ENCODE measurements around the gene PLEKHM2.
A peak's percentile ranks its signal among the peaks of the same experiment; 100 is the strongest.

The PLEKHM2 gene

DNA sequence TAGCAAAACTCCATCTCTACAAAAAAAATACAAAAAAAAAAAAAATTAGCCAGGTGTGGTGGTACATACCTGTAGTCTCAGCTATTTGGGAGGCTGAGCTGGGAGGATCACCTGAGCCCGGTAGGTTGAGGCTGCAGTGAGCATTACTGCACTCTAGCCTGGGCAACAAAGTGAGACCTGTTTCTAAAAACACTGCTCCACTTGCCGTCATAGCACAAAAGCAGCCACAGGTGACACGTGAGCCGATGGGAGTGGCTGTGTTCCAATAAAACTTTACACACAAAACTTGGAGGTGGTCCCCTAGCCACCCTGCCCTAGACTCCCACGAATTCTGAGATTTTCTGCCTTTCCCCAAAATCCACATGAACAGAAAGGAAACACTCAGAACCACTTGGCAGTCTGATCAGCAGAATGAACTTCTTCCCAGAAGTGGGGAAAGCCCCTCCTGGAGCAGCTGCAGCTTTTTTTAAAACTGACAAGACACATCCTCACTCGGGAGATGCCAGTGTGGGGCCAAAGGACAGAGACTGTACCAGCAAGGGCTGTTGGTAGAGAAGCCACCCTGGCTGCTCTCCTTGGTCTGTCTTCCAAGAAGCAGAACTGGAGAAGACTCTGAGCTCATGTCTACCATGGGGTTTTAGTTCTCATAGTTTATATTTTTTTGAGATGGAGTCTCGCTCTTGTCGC, 23.3 kb downstream of the PLEKHM2 start:
- H3K4me3 ChIP-seq (ENCODE audit: low read length), result no peak overlapping the region
- DNase-seq (ENCODE audit: low read depth), result no peak
- TF ChIP-seq, protein P1, sequence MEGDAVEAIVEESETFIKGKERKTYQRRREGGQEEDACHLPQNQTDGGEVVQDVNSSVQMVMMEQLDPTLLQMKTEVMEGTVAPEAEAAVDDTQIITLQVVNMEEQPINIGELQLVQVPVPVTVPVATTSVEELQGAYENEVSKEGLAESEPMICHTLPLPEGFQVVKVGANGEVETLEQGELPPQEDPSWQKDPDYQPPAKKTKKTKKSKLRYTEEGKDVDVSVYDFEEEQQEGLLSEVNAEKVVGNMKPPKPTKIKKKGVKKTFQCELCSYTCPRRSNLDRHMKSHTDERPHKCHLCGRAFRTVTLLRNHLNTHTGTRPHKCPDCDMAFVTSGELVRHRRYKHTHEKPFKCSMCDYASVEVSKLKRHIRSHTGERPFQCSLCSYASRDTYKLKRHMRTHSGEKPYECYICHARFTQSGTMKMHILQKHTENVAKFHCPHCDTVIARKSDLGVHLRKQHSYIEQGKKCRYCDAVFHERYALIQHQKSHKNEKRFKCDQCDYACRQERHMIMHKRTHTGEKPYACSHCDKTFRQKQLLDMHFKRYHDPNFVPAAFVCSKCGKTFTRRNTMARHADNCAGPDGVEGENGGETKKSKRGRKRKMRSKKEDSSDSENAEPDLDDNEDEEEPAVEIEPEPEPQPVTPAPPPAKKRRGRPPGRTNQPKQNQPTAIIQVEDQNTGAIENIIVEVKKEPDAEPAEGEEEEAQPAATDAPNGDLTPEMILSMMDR (conservative IDR thresholded peaks at IDR 0.05; ENCODE audit: low read length), result no peak

DNA sequence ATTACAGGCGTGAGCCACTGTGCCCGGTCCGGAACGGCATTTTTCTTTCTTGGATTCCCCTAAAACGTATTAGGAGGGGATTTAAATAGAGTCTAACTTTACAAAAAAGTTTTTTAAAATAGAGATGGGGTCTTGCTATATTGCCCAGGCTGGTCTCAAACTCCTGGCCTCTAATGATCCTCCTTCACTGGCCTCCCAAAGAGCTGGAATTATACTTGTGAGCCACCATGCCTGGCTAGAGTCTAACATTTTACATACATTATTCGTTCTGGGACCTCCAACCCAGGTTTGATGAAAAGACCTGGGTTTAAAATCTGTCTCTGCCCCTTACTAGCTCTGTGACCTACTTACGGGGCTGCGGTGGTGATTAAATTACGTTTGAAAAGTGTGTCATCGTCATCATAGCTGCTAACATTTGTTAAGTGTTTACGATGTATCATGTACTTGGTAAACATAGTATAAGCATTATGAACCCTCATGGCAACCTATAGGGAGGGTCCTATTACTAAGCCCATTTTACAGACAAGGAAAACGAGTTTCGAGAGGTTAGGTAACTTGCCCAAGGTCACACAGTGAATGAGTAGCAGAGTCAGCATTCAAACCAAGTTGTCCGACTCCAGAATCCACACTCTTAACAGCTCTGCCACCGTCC, 24.5 kb downstream of the PLEKHM2 start:
- TF ChIP-seq, protein P1 (conservative IDR thresholded peaks at IDR 0.05; ENCODE audit: low read length), result no peak
- DNase-seq (ENCODE audit: low read depth), result no peak
- no peak overlapping the region for H3K4me3 ChIP-seq (ENCODE audit: low read length)

DNA sequence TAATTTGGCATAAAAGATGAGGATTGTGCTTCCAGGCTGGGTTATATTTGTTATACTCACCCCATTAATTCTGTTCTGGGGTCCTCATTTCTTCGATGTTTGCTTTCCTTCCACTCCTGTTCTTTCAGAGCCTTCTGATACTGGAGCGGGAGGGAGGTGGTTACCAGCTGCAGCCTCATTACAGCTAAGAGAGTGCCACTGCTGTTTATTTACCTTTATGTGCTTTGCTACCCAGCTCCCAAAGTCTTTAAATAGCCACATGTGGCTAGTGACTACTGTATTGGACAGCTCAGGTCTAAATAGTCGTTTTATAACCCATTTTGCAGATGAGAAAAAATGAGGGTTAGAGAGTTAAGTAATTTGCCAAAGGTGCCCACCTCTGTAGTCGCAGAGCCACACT, 25.1 kb downstream of the PLEKHM2 start:
- TF ChIP-seq, protein P1 (conservative IDR thresholded peaks at IDR 0.05; ENCODE audit: low read length), result no peak
- no peak overlapping the region for H3K4me3 ChIP-seq (ENCODE audit: low read length)
- DNase-seq (ENCODE audit: low read depth), result no peak

DNA sequence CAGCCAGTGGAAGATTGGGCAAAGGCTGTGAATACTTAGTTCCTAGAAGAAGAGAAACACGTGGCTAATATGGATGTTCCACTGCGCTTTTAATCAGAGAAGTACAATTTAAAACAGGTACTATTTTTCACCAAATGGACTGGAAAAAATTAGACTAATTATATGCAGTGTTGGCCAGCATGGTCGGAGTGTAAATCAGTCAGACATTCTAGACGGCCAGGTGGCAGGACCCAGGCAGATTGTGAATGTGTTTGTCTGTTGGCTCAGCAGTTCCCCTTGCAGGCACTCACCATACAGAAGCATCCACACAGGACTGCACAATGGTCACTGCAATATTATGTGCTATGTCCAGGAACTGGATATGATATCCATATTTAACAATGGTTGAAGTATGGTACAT, 28.0 kb downstream of the PLEKHM2 start:
- no peak overlapping the region for H3K4me3 ChIP-seq (ENCODE audit: low read length)
- DNase-seq (ENCODE audit: low read depth), result no peak
- TF ChIP-seq, protein P1 (conservative IDR thresholded peaks at IDR 0.05; ENCODE audit: low read length), result no peak

DNA sequence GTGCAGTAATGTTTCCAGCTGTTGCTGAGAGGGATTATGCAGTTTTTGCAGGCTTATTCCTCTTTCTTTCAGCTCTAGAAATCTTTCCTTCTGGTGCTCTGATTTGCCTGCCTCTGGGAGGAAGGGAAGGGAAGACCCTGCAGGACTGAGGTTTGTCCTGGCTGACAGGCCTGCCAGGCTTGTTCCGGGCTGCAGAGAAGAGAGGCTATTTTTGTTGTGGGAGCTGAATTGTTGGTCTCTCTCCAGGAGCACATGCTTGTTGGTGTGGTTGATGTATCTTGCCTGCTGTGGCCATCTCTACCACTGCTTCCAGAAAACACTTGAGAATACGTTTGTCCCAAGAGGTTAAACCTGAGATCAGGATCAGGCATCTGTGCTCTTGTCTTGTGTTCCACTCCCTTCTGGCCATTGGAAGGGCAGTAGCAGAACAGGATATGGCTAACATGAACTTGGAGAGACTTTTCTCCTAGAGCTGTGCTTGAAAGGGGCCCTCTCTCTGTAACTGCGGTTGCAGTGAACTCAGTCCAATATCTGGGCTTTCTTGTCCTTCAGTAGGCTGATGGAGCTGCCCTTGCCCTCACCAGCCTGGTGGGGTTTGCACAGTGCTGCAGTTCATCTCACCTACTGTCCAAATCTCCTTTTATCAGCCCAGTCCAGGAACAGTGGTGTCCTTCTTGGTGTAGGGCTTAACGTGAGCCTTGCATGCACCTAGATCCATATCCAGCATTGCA, 30.5 kb downstream of the PLEKHM2 start:
- H3K4me3 ChIP-seq (ENCODE audit: low read length), result no peak overlapping the region
- TF ChIP-seq, protein P1 (conservative IDR thresholded peaks at IDR 0.05; ENCODE audit: low read length), result no peak
- peak; percentile 77 for DNase-seq (ENCODE audit: low read depth)

DNA sequence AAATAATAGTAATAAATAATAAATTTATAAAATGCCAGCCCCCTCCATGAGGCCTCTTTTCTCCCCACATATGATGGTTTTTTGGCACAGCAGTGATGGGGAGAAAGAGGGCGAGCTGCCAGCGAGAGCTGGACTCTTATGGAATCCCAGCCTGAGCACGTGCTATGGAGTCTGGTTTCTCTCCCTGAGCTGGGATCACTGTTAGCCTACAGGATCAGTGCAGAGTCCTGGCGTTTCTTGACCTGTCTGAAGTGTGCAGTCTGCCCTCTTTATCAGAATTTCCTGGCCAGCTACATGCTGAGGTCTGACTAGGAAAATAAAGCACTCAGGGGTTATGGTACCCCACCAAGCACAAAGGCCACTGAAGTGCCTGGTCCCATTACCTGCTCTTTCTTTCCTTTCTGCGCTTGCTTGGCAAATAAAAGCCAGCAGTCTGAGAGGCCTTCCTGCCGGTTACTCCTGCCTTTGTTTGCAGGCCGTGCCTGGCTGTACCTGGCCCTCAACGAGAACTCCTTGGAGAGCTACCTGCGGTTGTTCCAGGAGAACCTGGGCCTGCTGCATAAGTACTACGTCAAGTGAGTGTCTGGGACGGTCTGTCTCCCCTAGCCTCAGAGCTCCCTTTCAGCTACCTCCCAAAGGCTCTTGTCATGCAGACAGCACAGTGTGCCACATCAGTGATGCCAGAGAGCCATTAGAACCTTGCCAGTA, 33.5 kb downstream of the PLEKHM2 start:
- DNase-seq (ENCODE audit: low read depth), result no peak
- no peak overlapping the region for H3K4me3 ChIP-seq (ENCODE audit: low read length)
- TF ChIP-seq, protein P1 (conservative IDR thresholded peaks at IDR 0.05; ENCODE audit: low read length), result no peak

Measured in AG10803 (cell line).